HEK293 (cell line): Measurements from ENCODE around the gene CFAP46.

ENCODE experiments used
- CTCF ChIA-PET: fragments of 350-600 bp; formaldehyde crosslinking; extraction: SDS; loops from one replicate; lab custom pipeline; 2021; ENCODE audit warnings: antibody characterized with exemption; lab: Yijun Ruan, JAX
- POLR2A ChIA-PET: fragments of 300-600 bp; formaldehyde crosslinking; extraction: SDS; loops from one replicate; lab custom pipeline; 2020; ENCODE audit warnings: antibody characterized with exemption, inconsistent platforms; lab: Yijun Ruan, JAX
- H3K27ac ChIP-seq: fragments of 200-500 bp; sonication (Bioruptor generic); 2 replicates; pipeline ENCODE4 v1.5.1; 2014; ENCODE audit warnings: low read depth, low read length, control low read depth, inconsistent platforms; ENCODE audit errors: extremely low read depth
- H3K36me3 ChIP-seq, 2 experiments: fragments of 200-500 bp in 1 of 2; sonication (Bioruptor generic) in 1 of 2; 1 replicate in 1 of 2; 2 replicates in 1 of 2; pipeline ENCODE4 v1.5.1; 2014 to 2017; ENCODE audit warnings: inconsistent platforms in 2 of 2, low read length in 2 of 2; ENCODE audit not compliant: control insufficient read depth in 2 of 2, insufficient read depth in 1 of 2
- H3K4me1 ChIP-seq: fragments of 200-500 bp; sonication (Bioruptor generic); 2 replicates; pipeline ENCODE4 v1.5.1; 2014; ENCODE audit warnings: mild to moderate bottlenecking, low read length, inconsistent platforms; ENCODE audit not compliant: control insufficient read depth, insufficient read depth
- H3K4me3 ChIP-seq: 2 replicates; pipeline ENCODE4 v1.5.1; 2011; ENCODE audit warnings: low read depth, mild to moderate bottlenecking, control low read depth, low read length, moderate library complexity
- H3K9me3 ChIP-seq: fragments of 200-500 bp; sonication (Bioruptor generic); 2 replicates; pipeline ENCODE4 v1.5.1; 2014; ENCODE audit warnings: low read depth, low read length, inconsistent platforms; ENCODE audit not compliant: control insufficient read depth, insufficient read depth
- HOXD13 ChIP-seq: sonication (generic); formaldehyde crosslinking; IDR thresholded peaks from 2 replicates; pipeline ENCODE4 v1.8.0; 2022; ENCODE audit warnings: missing genetic modification reagents, borderline replicate concordance
- SALL2 ChIP-seq: fragments of 450-650 bp; formaldehyde crosslinking; IDR thresholded peaks from 2 replicates; pipeline ENCODE4 v1.5.0; 2017; ENCODE audit warnings: missing biosample characterization, mild to moderate bottlenecking, missing genetic modification characterization, borderline replicate concordance
- SCRT2 ChIP-seq: fragments of 450-650 bp; formaldehyde crosslinking; IDR thresholded peaks from 2 replicates; pipeline ENCODE4 v1.5.1; 2016; ENCODE audit warnings: missing biosample characterization, missing genetic modification characterization
- ZBTB8A ChIP-seq: fragments of 450-650 bp; formaldehyde crosslinking; IDR thresholded peaks from 2 replicates; pipeline ENCODE4 v1.5.1; 2016; ENCODE audit warnings: missing biosample characterization, missing genetic modification characterization
- ZNF302 ChIP-seq: fragments of 450-650 bp; formaldehyde crosslinking; IDR thresholded peaks from 2 replicates; pipeline ENCODE4 v1.5.1; 2016; ENCODE audit warnings: missing biosample characterization, missing genetic modification characterization, low read depth
- ZNF561 ChIP-seq: fragments of 450-650 bp; IDR thresholded peaks from 2 replicates; pipeline ENCODE4 v1.5.1; 2018; ENCODE audit warnings: missing biosample characterization, missing genetic modification characterization, borderline replicate concordance
- ZNF600 ChIP-seq: fragments of 450-650 bp; formaldehyde crosslinking; IDR thresholded peaks from 2 replicates; pipeline ENCODE4 v1.5.1; 2016; ENCODE audit warnings: missing biosample characterization, missing genetic modification characterization
- ZNF660 ChIP-seq: fragments of 450-650 bp; IDR thresholded peaks from 2 replicates; pipeline ENCODE4 v1.5.1; 2018; ENCODE audit warnings: missing biosample characterization, mild to moderate bottlenecking, missing genetic modification characterization
- ZNF747 ChIP-seq: fragments of 450-650 bp; formaldehyde crosslinking; IDR thresholded peaks from 2 replicates; pipeline ENCODE4 v1.5.1; 2016; ENCODE audit warnings: missing biosample characterization, missing genetic modification characterization
- ZSCAN4 ChIP-seq: fragments of 450-650 bp; formaldehyde crosslinking; IDR thresholded peaks from 2 replicates; pipeline ENCODE4 v1.5.1; 2017; ENCODE audit warnings: missing biosample characterization, missing genetic modification characterization
- TF ChIP-seq, protein P1 (sequence below): fragments of 450-650 bp; formaldehyde crosslinking; IDR thresholded peaks from 2 replicates; pipeline ENCODE4 v1.5.1; 2016; ENCODE audit warnings: missing biosample characterization, missing genetic modification characterization, low read depth
- TF ChIP-seq, protein P2 (sequence below): fragments of 450-650 bp; formaldehyde crosslinking; IDR thresholded peaks from 2 replicates; pipeline ENCODE4 v1.5.1; 2016; ENCODE audit warnings: missing biosample characterization, missing genetic modification characterization
- TF ChIP-seq, protein P3 (sequence below): fragments of 450-650 bp; formaldehyde crosslinking; IDR thresholded peaks from 2 replicates; pipeline ENCODE4 v1.5.1; 2016; ENCODE audit warnings: missing biosample characterization, missing genetic modification characterization
- TF ChIP-seq, protein P4 (sequence below): fragments of 450-650 bp; formaldehyde crosslinking; IDR thresholded peaks from 2 replicates; pipeline ENCODE4 v1.5.1; 2016; ENCODE audit warnings: missing biosample characterization, missing genetic modification characterization

Gene CFAP46

DNA sequence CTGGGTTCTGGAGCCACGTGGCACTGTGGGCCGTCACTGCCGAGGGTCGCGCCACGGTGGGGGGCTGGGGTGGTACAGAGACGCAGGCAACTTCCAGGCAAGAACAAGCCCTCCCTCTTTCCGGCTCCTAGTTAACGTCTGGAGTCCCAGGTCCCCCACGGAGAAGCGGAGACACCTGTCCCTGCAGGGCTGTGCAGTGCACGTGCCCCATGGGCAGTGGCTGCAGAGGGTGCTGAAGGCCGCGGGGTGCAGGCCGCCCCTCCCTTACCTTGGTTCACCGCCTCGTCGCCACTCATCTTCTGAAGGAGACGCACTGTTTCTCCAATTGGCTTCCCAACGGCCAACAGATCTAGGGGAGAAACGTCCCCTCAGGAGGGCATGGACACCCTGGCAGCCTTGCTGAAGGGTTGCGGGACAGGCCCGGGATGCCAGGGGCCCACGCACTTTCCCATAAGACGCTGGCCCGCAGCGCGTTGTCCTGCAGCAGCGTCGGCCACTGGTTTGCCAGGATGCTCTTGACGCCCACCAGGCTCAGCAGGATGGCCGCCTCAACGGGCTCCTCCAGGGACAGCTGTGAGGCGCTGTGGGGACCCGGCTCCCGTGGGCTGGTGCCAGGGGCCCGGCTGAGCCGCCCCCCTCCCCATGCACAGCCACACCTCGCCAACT lies 132.1 kb downstream of the CFAP46 start (continued):
- TF ChIP-seq, protein P1, sequence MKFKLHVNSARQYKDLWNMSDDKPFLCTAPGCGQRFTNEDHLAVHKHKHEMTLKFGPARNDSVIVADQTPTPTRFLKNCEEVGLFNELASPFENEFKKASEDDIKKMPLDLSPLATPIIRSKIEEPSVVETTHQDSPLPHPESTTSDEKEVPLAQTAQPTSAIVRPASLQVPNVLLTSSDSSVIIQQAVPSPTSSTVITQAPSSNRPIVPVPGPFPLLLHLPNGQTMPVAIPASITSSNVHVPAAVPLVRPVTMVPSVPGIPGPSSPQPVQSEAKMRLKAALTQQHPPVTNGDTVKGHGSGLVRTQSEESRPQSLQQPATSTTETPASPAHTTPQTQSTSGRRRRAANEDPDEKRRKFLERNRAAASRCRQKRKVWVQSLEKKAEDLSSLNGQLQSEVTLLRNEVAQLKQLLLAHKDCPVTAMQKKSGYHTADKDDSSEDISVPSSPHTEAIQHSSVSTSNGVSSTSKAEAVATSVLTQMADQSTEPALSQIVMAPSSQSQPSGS (tag by site-specific recombination): no peak
- no peak for TF ChIP-seq HOXD13

GRCh38 chr10:132809232-132810140 lies 132.9 kb downstream of the CFAP46 start:
- Histone ChIP-seq H3K4me1 (no peaks in the 10 kb centered on the region), H3K27ac (no peak overlapping the region), H3K4me3 (no peak overlapping the region), H3K36me3 (no peaks in the 10 kb centered on the region), H3K9me3 (no peaks in the 10 kb centered on the region)
- POLR2A ChIA-PET: no interaction called here
- CTCF ChIA-PET: no interaction called here
- TF ChIP-seq ZNF302 (tag by site-specific recombination) (no peak), ZNF600 (tag by site-specific recombination) (no peak), ZNF660 (no peak), SCRT2 (tag by site-specific recombination) (no peak), ZNF561 (tag by site-specific recombination) (no peak), ZNF747 (no peak), SALL2 (tag by site-specific recombination) (no peak), ZSCAN4 (tag by site-specific recombination) (no peak), ZBTB8A (tag by site-specific recombination) (no peak)
- TF ChIP-seq, protein P2, sequence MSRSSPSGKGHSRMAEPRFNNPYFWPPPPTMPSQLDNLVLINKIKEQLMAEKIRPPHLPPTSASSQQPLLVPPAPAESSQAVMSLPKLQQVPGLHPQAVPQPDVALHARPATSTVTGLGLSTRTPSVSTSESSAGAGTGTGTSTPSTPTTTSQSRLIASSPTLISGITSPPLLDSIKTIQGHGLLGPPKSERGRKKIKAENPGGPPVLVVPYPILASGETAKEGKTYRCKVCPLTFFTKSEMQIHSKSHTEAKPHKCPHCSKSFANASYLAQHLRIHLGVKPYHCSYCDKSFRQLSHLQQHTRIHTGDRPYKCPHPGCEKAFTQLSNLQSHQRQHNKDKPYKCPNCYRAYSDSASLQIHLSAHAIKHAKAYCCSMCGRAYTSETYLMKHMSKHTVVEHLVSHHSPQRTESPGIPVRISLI: no peak
- TF ChIP-seq, protein P3, sequence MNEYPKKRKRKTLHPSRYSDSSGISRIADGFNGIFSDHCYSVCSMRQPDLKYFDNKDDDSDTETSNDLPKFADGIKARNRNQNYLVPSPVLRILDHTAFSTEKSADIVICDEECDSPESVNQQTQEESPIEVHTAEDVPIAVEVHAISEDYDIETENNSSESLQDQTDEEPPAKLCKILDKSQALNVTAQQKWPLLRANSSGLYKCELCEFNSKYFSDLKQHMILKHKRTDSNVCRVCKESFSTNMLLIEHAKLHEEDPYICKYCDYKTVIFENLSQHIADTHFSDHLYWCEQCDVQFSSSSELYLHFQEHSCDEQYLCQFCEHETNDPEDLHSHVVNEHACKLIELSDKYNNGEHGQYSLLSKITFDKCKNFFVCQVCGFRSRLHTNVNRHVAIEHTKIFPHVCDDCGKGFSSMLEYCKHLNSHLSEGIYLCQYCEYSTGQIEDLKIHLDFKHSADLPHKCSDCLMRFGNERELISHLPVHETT: no peak
- TF ChIP-seq, protein P4, sequence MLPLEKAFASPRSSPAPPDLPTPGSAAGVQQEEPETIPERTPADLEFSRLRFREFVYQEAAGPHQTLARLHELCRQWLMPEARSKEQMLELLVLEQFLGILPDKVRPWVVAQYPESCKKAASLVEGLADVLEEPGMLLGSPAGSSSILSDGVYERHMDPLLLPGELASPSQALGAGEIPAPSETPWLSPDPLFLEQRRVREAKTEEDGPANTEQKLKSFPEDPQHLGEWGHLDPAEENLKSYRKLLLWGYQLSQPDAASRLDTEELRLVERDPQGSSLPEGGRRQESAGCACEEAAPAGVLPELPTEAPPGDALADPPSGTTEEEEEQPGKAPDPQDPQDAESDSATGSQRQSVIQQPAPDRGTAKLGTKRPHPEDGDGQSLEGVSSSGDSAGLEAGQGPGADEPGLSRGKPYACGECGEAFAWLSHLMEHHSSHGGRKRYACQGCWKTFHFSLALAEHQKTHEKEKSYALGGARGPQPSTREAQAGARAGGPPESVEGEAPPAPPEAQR (tag by site-specific recombination): no peak
